Caco-2 (cell line): Measurements from ENCODE around the gene EDARADD. TPM values are rescaled to one million over a fixed set of nuclear protein-coding genes. Genes with fewer than 3 reads are reported as not detected.

Source experiments
- BruUV-seq: library from RNA; stranded (reverse); fragments of 400-500 nt; replicated peaks from 2 replicates; lab custom pipeline; 2021; lab: Mats Ljungman, UMichigan
- CTCF ChIA-PET: fragments of 300-600 bp; sonication (Branson Sonifier 250); formaldehyde crosslinking; loops from one replicate; lab custom pipeline; 2022; ENCODE audit warnings: antibody characterized with exemption; lab: Charles Lee
- POLR2A ChIA-PET: fragments of 300-600 bp; sonication (Branson Sonifier 250); formaldehyde crosslinking; loops from one replicate; lab custom pipeline; 2022; ENCODE audit warnings: antibody characterized with exemption; lab: Charles Lee
- DNase-seq, 2 experiments: peaks; one replicate each; pipeline versions ENCODE4 v3.0.0 to v3.0.0-alpha.2; 2020 to 2022
- H3K27me3 ChIP-seq: replicated peaks from 2 replicates; pipeline ENCODE4 v1.6.0; 2011; ENCODE audit warnings: low read length; ENCODE audit not compliant: control insufficient read depth, insufficient read depth
- H3K36me3 ChIP-seq: 2 replicates; pipeline ENCODE4 v1.5.1; 2011; ENCODE audit warnings: low read length; ENCODE audit not compliant: control insufficient read depth, insufficient read depth
- H3K4me1 ChIP-seq: fragments of 250-450 bp; sonication (Bioruptor Pico); 2 replicates; pipeline ENCODE4 v1.5.1; 2020; ENCODE audit warnings: mild to moderate bottlenecking
- H3K4me3 ChIP-seq: 2 replicates; pipeline ENCODE4 v1.5.1; 2011; ENCODE audit warnings: low read depth, mild to moderate bottlenecking, control low read depth, low read length
- H3K9me3 ChIP-seq: fragments of 250-450 bp; sonication (Bioruptor Pico); 2 replicates; pipeline ENCODE4 v1.5.1; 2020; ENCODE audit warnings: mild to moderate bottlenecking, moderate library complexity
- H3K27ac Mint-ChIP-seq: one replicate; pipeline ENCODE4 v1.8.0; 2022; ENCODE audit warnings: mixed read lengths; ENCODE audit not compliant: unreplicated experiment
- H3K27me3 Mint-ChIP-seq: one replicate; pipeline ENCODE4 v1.8.0; 2022; ENCODE audit warnings: mixed read lengths; ENCODE audit not compliant: insufficient read depth, unreplicated experiment
- H3K36me3 Mint-ChIP-seq: one replicate; pipeline ENCODE4 v1.8.0; 2022; ENCODE audit warnings: mild to moderate bottlenecking, mixed read lengths; ENCODE audit not compliant: insufficient read depth, unreplicated experiment
- H3K4me1 Mint-ChIP-seq: one replicate; pipeline ENCODE4 v1.8.0; 2022; ENCODE audit warnings: low read depth, mixed read lengths; ENCODE audit not compliant: unreplicated experiment
- H3K4me3 Mint-ChIP-seq: one replicate; pipeline ENCODE4 v1.8.0; 2022; ENCODE audit warnings: mild to moderate bottlenecking, moderate library complexity, mixed read lengths; ENCODE audit not compliant: unreplicated experiment
- H3K9me3 Mint-ChIP-seq: one replicate; pipeline ENCODE4 v1.8.0; 2022; ENCODE audit warnings: mixed read lengths; ENCODE audit not compliant: unreplicated experiment
- CTCF ChIP-seq, 2 experiments: fragments of 200-600 bp in 1 of 2; IDR thresholded peaks; 1 replicate in 1 of 2; 2 replicates in 1 of 2; pipeline versions ENCODE4 v1.5.1 to v1.8.0; 2011 to 2022; ENCODE audit warnings: antibody characterized with exemption in 1 of 2, control low read depth in 1 of 2, inconsistent platforms in 1 of 2, low read depth in 1 of 2, low read length in 1 of 2, mild to moderate bottlenecking in 1 of 2, moderate library complexity in 1 of 2; ENCODE audit not compliant: insufficient read depth in 1 of 2, severe bottlenecking in 1 of 2, unreplicated experiment in 1 of 2
- intact Hi-C: fragments of 100-400 bp; cut with micrococcal nuclease; formaldehyde crosslinking; loops from one replicate; pipeline ENCODE4 v1.10.0; 2022; ENCODE audit not compliant: unreplicated experiment
- total RNA-seq: library from RNA; stranded (reverse); gene quantifications from 2 replicates; pipeline ENCODE4 v1.2.3, GENCODE V29; 2022

The EDARADD gene
- total RNA-seq, 1 experiment from 2014 or later, result 14.4 TPM

GRCh38 chr1:236397173-236397759 lies 3.2 kb downstream of the EDARADD start:
- no TSS peak for BruUV-seq

GRCh38 chr1:236398538-236398937 lies 4.5 kb downstream of the EDARADD start:
- peak overlapping the region; percentile 42 for H3K4me3 Mint-ChIP-seq
- peak in 1 of 2 experiments; percentile 45 for DNase-seq
- peak overlapping the region; percentile 77 for H3K27ac Mint-ChIP-seq
- ChIA-PET POLR2A (no interaction called here), CTCF (interaction anchor here (0.6 kb wide), 1 partner anchor 376 kb away, joined by 4 read pairs; no protein-coding TSS in a partner anchor)
- Histone ChIP-seq H3K36me3 (no peaks in the 10 kb centered on the region), H3K9me3 (no peaks in the 10 kb centered on the region), H3K27me3 (no peaks in the 10 kb centered on the region), H3K4me3 (no peak overlapping the region), H3K4me1 (peaks cover 40% of the 10 kb centered on the region)
- peaks cover 32% of the 10 kb centered on the region for H3K4me1 Mint-ChIP-seq
- no peaks in the 10 kb centered on the region for H3K27me3 Mint-ChIP-seq
- intact Hi-C loops, result loop anchor here (2.0 to 5.0 kb wide), 3 partner anchors 96 to 290 kb away; partner anchors contain the start of gene LGALS8
- no peaks in the 10 kb centered on the region for H3K9me3 Mint-ChIP-seq
- no peak for TF ChIP-seq CTCF (IDR thresholded peaks at IDR 0.05; ENCODE audit: insufficient read depth in 1 of 2, low read depth in 1 of 2, low read length in 1 of 2, severe bottlenecking in 1 of 2, unreplicated experiment in 1 of 2)
- H3K36me3 Mint-ChIP-seq, result peaks cover 11% of the 10 kb centered on the region
- BruUV-seq, result no TSS peak

More at GRCh38 chr1:236397173-236397759, 3.2 kb downstream of the EDARADD start:
- CTCF ChIA-PET, result no interaction called here
- POLR2A ChIA-PET, result no interaction called here
- no peak for TF ChIP-seq CTCF (IDR thresholded peaks at IDR 0.05; ENCODE audit: insufficient read depth in 1 of 2, low read depth in 1 of 2, low read length in 1 of 2, severe bottlenecking in 1 of 2, unreplicated experiment in 1 of 2)
- Histone ChIP-seq H3K4me1 (peaks cover 39% of the 10 kb centered on the region), H3K4me3 (no peak overlapping the region), H3K27me3 (no peaks in the 10 kb centered on the region), H3K9me3 (no peaks in the 10 kb centered on the region), H3K36me3 (no peaks in the 10 kb centered on the region)
- intact Hi-C loops, result loop anchor here (5.0 kb wide), 1 partner anchor 125 kb away; the partner anchor contains the start of gene LGALS8
- Mint-ChIP-seq H3K27ac (peak overlapping the region; percentile 32), H3K9me3 (no peaks in the 10 kb centered on the region), H3K36me3 (peaks cover 11% of the 10 kb centered on the region), H3K4me1 (peaks cover 32% of the 10 kb centered on the region), H3K4me3 (peak overlapping the region; percentile 8), H3K27me3 (no peaks in the 10 kb centered on the region)
- DNase-seq, result peak in 1 of 2 experiments; percentile 44

GRCh38 chr1:236400061-236400603 lies 6.0 kb downstream of the EDARADD start:
- CTCF ChIA-PET, result interaction anchor here (0.7 kb wide), 1 partner anchor 233 kb away, joined by 3 read pairs; no protein-coding TSS in a partner anchor
- Mint-ChIP-seq H3K27me3 (no peaks in the 10 kb centered on the region), H3K4me1 (peaks cover 32% of the 10 kb centered on the region), H3K4me3 (peak overlapping the region; percentile 43), H3K9me3 (no peaks in the 10 kb centered on the region), H3K36me3 (peaks cover 9% of the 10 kb centered on the region), H3K27ac (peak overlapping the region; percentile 80)
- DNase-seq, result peak; percentile 49 to 53
- no peaks in the 10 kb centered on the region for H3K9me3 ChIP-seq
- POLR2A ChIA-PET, result interaction anchor here (0.6 to 1.1 kb wide), 2 partner anchors 9 to 115 kb away, joined by 3 read pairs; no protein-coding TSS in a partner anchor
- H3K4me3 ChIP-seq, result no peak overlapping the region
- BruUV-seq, result no TSS peak
- H3K36me3 ChIP-seq, result no peaks in the 10 kb centered on the region
- H3K4me1 ChIP-seq, result peaks cover 47% of the 10 kb centered on the region
- TF ChIP-seq CTCF (IDR thresholded peaks at IDR 0.05; ENCODE audit: insufficient read depth in 1 of 2, low read depth in 1 of 2, low read length in 1 of 2, severe bottlenecking in 1 of 2, unreplicated experiment in 1 of 2), result no peak
- no peaks in the 10 kb centered on the region for H3K27me3 ChIP-seq
- intact Hi-C loops, result no loop called here
